Karpas-422 (cell line): ENCODE results near the gene SMAD4. TPM values are rescaled to one million over a fixed set of nuclear protein-coding genes. Genes with fewer than 3 reads are reported as not detected.
"Not testable (repeated sequence)": the region's sequence is repeated elsewhere in the genome, so short reads cannot be mapped to it uniquely, and the experiment has no call there.

ENCODE experiments used
- DNase-seq: peaks from one replicate; pipeline ENCODE4 v3.0.0-alpha.2; 2015
- H2AFZ ChIP-seq: fragments of 200-600 bp; sonication (generic); 2 replicates; pipeline ENCODE4 v1.6.1; 2014; ENCODE audit warnings: antibody characterized with exemption, low read length, mixed read lengths
- H3K27ac ChIP-seq: fragments of 200-600 bp; sonication (generic); 2 replicates; pipeline ENCODE4 v1.5.1; 2014; ENCODE audit warnings: mild to moderate bottlenecking, low read length, moderate library complexity
- H3K27me3 ChIP-seq: fragments of 200-600 bp; sonication (generic); 2 replicates; pipeline ENCODE4 v1.6.1; 2014; ENCODE audit warnings: low read length, mixed read lengths
- H3K36me3 ChIP-seq: fragments of 200-600 bp; sonication (generic); 2 replicates; pipeline ENCODE4 v1.6.1; 2014; ENCODE audit warnings: low read length, mixed read lengths; ENCODE audit not compliant: insufficient read depth
- H3K4me1 ChIP-seq: fragments of 200-600 bp; sonication (generic); 2 replicates; pipeline ENCODE4 v1.6.1; 2014; ENCODE audit warnings: mild to moderate bottlenecking, low read length, mixed read lengths
- H3K4me2 ChIP-seq: fragments of 200-600 bp; sonication (generic); 2 replicates; pipeline ENCODE4 v1.6.1; 2014; ENCODE audit warnings: low read length, low read depth, mild to moderate bottlenecking; ENCODE audit not compliant: poor library complexity, severe bottlenecking
- H3K4me3 ChIP-seq: fragments of 200-600 bp; sonication (generic); 2 replicates; pipeline ENCODE4 v1.5.1; 2014; ENCODE audit warnings: mild to moderate bottlenecking, antibody characterized with exemption, low read length, mixed read lengths
- H3K79me2 ChIP-seq: fragments of 200-600 bp; sonication (generic); 2 replicates; pipeline ENCODE4 v1.6.1; 2014; ENCODE audit warnings: mild to moderate bottlenecking, low read length, mixed read lengths
- H3K9ac ChIP-seq: fragments of 200-600 bp; sonication (generic); 2 replicates; pipeline ENCODE4 v1.6.0; 2014; ENCODE audit warnings: low read length
- H3K9me2 ChIP-seq: fragments of 200-600 bp; sonication (generic), shearing (Covaris generic); replicated peaks from 2 replicates; pipeline ENCODE4 v1.6.0; 2014; ENCODE audit warnings: mild to moderate bottlenecking, low read length, moderate library complexity; ENCODE audit not compliant: insufficient read depth
- H3K9me3 ChIP-seq: fragments of 300-700, 200-600 bp; sonication (generic); 2 replicates; pipeline ENCODE4 v1.6.1; 2014; ENCODE audit warnings: low read length, mixed read lengths
- H4K20me1 ChIP-seq: fragments of 200-600 bp; sonication (generic); 2 replicates; pipeline ENCODE4 v1.6.1; 2014; ENCODE audit warnings: mild to moderate bottlenecking, antibody characterized with exemption, low read length, low read depth; ENCODE audit not compliant: insufficient read depth
- total RNA-seq: library from RNA; depleted of rRNA; stranded (reverse); fragments of >200 nt; shearing (Covaris generic); gene quantifications from 2 replicates; pipeline ENCODE4 v1.2.3, GENCODE V29; 2014; ENCODE audit warnings: low replicate concordance

The SMAD4 gene
- total RNA-seq, 1 experiment from 2014 or later: 101 TPM

- H2AFZ ChIP-seq: no peak overlapping the region
- peak; percentile 81 for DNase-seq
- H3K4me2 ChIP-seq: no peak overlapping the region
These were observed 80.2 kb downstream of the SMAD4 start for GRCh38 chr18:51110073-51110797.

GRCh38 chr18:51111633-51112355 is 81.8 kb downstream of the SMAD4 start:
- not testable (repeated sequence) for H3K9me2 ChIP-seq

More at GRCh38 chr18:51110073-51110797, 80.2 kb downstream of the SMAD4 start:
- Histone ChIP-seq H3K9me2 (no peaks in the 10 kb centered on the region), H3K9me3 (no peaks in the 10 kb centered on the region), H3K4me3 (no peak overlapping the region), H4K20me1 (no peaks in the 10 kb centered on the region), H3K36me3 (no peaks in the 10 kb centered on the region), H3K27me3 (no peaks in the 10 kb centered on the region), H3K79me2 (no peaks in the 10 kb centered on the region), H3K27ac (no peak overlapping the region), H3K4me1 (no peaks in the 10 kb centered on the region), H3K9ac (no peak overlapping the region)

DNA sequence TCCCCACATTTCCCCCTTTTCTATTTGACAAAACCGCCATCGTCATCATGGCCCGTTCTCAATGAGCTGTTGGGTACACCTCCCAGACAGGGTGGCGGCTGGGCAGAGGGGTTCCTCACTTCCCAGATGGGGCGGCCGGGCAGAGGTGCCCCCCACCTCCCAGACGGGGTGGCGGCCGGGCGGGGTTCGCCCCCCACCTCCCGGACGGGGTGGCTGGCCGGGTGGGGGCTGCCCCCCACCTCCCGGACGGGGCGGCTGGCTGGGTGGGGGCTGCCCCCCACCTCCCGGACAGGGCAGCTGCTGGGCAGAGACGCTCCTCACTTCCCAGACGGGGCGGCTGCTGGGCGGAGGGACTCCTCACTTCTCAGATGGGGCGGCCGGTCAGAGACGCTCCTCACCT is 87.0 kb downstream of the SMAD4 start:
- H3K4me3 ChIP-seq, H3K27ac ChIP-seq, H4K20me1 ChIP-seq, H3K4me1 ChIP-seq, H3K9me2 ChIP-seq, DNase-seq, H3K4me2 ChIP-seq, H3K36me3 ChIP-seq, H3K27me3 ChIP-seq, H2AFZ ChIP-seq, H3K79me2 ChIP-seq, H3K9ac ChIP-seq, H3K9me3 ChIP-seq: not testable (repeated sequence)

More at GRCh38 chr18:51111633-51112355, 81.8 kb downstream of the SMAD4 start:
- H3K4me3 ChIP-seq, H3K4me1 ChIP-seq, H3K9ac ChIP-seq, H3K9me3 ChIP-seq, H3K4me2 ChIP-seq, H2AFZ ChIP-seq, DNase-seq, H3K27me3 ChIP-seq, H3K27ac ChIP-seq, H3K36me3 ChIP-seq, H3K79me2 ChIP-seq, H4K20me1 ChIP-seq: not testable (repeated sequence)

GRCh38 chr18:51119561-51119960 is 89.5 kb downstream of the SMAD4 start:
- H3K9me3 ChIP-seq, H3K27ac ChIP-seq, H3K27me3 ChIP-seq, H4K20me1 ChIP-seq, H3K4me2 ChIP-seq, H3K79me2 ChIP-seq, H3K9me2 ChIP-seq, H2AFZ ChIP-seq, H3K4me1 ChIP-seq, H3K4me3 ChIP-seq, H3K36me3 ChIP-seq, H3K9ac ChIP-seq, DNase-seq: not testable (repeated sequence)

GRCh38 chr18:51119976-51120375 is 90.0 kb downstream of the SMAD4 start:
- not testable (repeated sequence) for H3K27ac ChIP-seq, H2AFZ ChIP-seq, H3K79me2 ChIP-seq, H3K9me2 ChIP-seq, DNase-seq, H3K36me3 ChIP-seq, H4K20me1 ChIP-seq, H3K9me3 ChIP-seq, H3K9ac ChIP-seq, H3K27me3 ChIP-seq, H3K4me1 ChIP-seq, H3K4me2 ChIP-seq, H3K4me3 ChIP-seq

- no peaks in the 10 kb centered on the region for H3K9me3 ChIP-seq
These were observed 91.0 kb downstream of the SMAD4 start for GRCh38 chr18:51120809-51121596.

GRCh38 chr18:51121597-51121857 is 91.5 kb downstream of the SMAD4 start:
- H2AFZ ChIP-seq: no peak overlapping the region
- DNase-seq: no peak

More at GRCh38 chr18:51120809-51121596, 91.0 kb downstream of the SMAD4 start:
- Histone ChIP-seq H3K4me2 (no peak overlapping the region), H3K27ac (no peak overlapping the region), H3K79me2 (no peaks in the 10 kb centered on the region), H2AFZ (no peak overlapping the region), H3K9me2 (no peaks in the 10 kb centered on the region), H3K36me3 (no peaks in the 10 kb centered on the region), H3K27me3 (no peaks in the 10 kb centered on the region), H4K20me1 (no peaks in the 10 kb centered on the region), H3K4me1 (no peaks in the 10 kb centered on the region), H3K4me3 (no peak overlapping the region), H3K9ac (no peak overlapping the region)
- DNase-seq: no peak

GRCh38 chr18:51122266-51123045 is 92.4 kb downstream of the SMAD4 start:
- Histone ChIP-seq H3K27ac (no peak overlapping the region), H3K79me2 (no peaks in the 10 kb centered on the region), H3K9me2 (no peaks in the 10 kb centered on the region), H4K20me1 (no peaks in the 10 kb centered on the region), H3K36me3 (no peaks in the 10 kb centered on the region), H3K4me3 (no peak overlapping the region), H3K9ac (no peak overlapping the region), H3K27me3 (no peaks in the 10 kb centered on the region), H3K4me1 (no peaks in the 10 kb centered on the region), H3K4me2 (no peak overlapping the region), H2AFZ (no peak overlapping the region), H3K9me3 (no peaks in the 10 kb centered on the region)
- DNase-seq: no peak

More at GRCh38 chr18:51121597-51121857, 91.5 kb downstream of the SMAD4 start:
- Histone ChIP-seq H3K4me1 (no peaks in the 10 kb centered on the region), H3K9ac (no peak overlapping the region), H3K79me2 (no peaks in the 10 kb centered on the region), H4K20me1 (no peaks in the 10 kb centered on the region), H3K36me3 (no peaks in the 10 kb centered on the region), H3K4me2 (no peak overlapping the region), H3K27me3 (no peaks in the 10 kb centered on the region), H3K9me3 (no peaks in the 10 kb centered on the region), H3K27ac (no peak overlapping the region), H3K4me3 (no peak overlapping the region), H3K9me2 (no peaks in the 10 kb centered on the region)
